Measurements from ENCODE around the gene KLHL7. TPM values are rescaled to one million over a fixed set of nuclear protein-coding genes. Genes with fewer than 3 reads are reported as not detected.
"Not testable (repeated sequence)": the region's sequence is repeated elsewhere in the genome, so short reads cannot be mapped to it uniquely, and the experiment has no call there.

Gene KLHL7
- total and polyA plus RNA-seq, 7 donors = 10.6 to 18.0 (median 13.6) TPM

DNA sequence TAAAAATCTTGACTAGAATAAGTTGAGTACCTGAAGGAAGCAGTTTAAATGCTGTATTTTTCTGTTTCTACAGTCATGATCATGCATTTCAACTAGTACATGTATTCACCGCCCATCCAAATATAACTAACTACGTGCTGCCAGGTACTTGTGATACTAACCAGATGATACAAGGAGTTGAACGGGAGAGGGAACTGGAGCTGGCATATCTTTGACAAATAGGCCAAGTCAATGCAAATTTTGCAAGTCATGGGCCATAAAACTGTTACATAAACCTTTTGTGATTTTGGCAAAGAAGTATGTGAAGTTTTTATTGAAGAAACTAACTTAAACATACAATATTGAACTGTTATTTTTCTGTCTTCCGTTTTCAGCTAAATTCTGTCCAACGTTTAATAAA, 90.7 kb downstream of the KLHL7 start:
- Histone ChIP-seq H3K27ac (no peak overlapping the region), H3K9me3 (no peaks in the 10 kb centered on the region), H3K4me3 (no peak overlapping the region), H3K27me3 (ENCODE audit: insufficient read depth in 3 of 3, low read length in 2 of 3) (no peaks in the 10 kb centered on the region), H3K36me3 (ENCODE audit: insufficient read depth in 1 of 2, low read depth in 1 of 2) (peaks cover 4 to 71% of the 10 kb centered on the region in 2 donors), H3K4me1 (no peaks in the 10 kb centered on the region)
- TF ChIP-seq, protein P1, sequence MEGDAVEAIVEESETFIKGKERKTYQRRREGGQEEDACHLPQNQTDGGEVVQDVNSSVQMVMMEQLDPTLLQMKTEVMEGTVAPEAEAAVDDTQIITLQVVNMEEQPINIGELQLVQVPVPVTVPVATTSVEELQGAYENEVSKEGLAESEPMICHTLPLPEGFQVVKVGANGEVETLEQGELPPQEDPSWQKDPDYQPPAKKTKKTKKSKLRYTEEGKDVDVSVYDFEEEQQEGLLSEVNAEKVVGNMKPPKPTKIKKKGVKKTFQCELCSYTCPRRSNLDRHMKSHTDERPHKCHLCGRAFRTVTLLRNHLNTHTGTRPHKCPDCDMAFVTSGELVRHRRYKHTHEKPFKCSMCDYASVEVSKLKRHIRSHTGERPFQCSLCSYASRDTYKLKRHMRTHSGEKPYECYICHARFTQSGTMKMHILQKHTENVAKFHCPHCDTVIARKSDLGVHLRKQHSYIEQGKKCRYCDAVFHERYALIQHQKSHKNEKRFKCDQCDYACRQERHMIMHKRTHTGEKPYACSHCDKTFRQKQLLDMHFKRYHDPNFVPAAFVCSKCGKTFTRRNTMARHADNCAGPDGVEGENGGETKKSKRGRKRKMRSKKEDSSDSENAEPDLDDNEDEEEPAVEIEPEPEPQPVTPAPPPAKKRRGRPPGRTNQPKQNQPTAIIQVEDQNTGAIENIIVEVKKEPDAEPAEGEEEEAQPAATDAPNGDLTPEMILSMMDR (IDR thresholded peaks at IDR 0.05) = no peak
- ATAC-seq (peak in 1 of 4 donors; percentile 58), DNase-seq (no peak)
- 60 to 68% (median 61%) methylated on average over 5 of the region's 5 CpGs for WGBS, 3 donors
- intact Hi-C loops (cut with DNase I) = no loop called here

DNA sequence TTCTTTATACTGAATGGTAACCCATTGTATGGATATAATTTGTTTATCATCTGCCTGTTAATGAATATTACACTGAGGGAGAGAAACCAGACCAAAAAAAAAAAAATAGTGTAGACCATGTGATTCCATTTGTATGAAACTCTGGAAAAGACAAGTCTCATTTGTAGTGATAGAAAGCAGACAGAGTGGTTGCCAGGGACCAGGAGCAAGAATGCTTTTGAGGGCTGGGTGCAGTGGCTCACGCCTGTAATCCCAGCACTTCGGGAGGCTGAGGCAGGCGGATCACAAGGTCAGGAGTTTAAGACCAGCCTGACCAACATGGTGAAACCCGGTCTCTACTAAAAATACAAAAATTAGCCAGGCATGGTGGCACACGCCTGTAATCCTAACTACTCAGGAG, 92.2 kb downstream of the KLHL7 start:
- intact Hi-C loops (cut with DNase I); H3K27ac ChIP-seq; H3K9me3 ChIP-seq; ATAC-seq; H3K4me3 ChIP-seq; DNase-seq; H3K4me1 ChIP-seq; H3K27me3 ChIP-seq (ENCODE audit: insufficient read depth in 3 of 3, low read length in 2 of 3): not testable (repeated sequence)
- 90 to 97% (median 96%) methylated on average over 5 of the region's 5 CpGs for WGBS, 3 donors
- H3K36me3 ChIP-seq (ENCODE audit: insufficient read depth in 1 of 2, low read depth in 1 of 2) = peaks cover 4 to 66% of the 10 kb centered on the region in 2 donors

DNA sequence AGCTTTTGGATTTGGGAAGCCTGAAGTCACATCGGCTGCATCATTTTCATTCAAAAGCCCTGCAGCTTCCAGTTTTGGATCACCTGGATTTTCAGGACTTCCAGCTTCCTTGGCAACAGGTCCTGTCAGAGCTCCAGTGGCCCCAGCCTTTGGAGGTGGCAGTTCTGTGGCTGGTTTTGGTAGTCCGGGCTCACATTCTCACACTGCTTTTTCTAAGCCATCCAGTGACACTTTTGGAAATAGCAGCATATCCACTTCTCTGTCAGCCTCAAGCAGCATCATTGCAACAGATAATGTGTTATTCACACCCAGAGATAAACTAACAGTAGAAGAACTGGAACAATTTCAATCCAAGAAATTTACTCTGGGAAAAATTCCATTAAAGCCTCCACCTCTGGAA, 94.7 kb downstream of the KLHL7 start:
- ATAC-seq = no peak
- WGBS, 3 donors = 78 to 92% (median 88%) methylated on average over 2 of the region's 2 CpGs

DNA sequence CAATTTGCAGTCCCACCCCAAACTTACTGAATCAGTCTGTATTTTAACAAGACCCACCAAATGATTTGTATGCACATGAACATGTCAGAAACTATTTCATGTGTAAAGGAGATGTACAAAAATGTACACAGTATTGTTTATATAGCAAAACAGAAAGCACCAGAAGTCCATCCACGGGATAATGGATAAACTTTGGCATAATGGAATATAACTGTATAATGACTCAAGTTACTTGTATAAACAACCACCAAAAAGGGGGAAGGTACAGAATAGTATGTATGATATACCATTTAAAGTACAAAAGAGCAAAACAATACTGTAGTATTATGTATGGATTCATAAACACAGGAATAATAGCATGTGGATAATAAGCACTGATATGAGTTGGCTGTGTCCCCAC, 98.7 kb downstream of the KLHL7 start:
- WGBS, 3 donors = 91 to 97% (median 95%) methylated on average over 1 of the region's 1 CpG
- ATAC-seq (no peak), DNase-seq (no peak)
- no peaks in the 10 kb centered on the region for H3K9me3 ChIP-seq
- intact Hi-C loops (cut with DNase I) = no loop called here
- H3K27ac ChIP-seq = no peak overlapping the region
- peaks cover 2 to 30% of the 10 kb centered on the region in 2 donors for H3K36me3 ChIP-seq (ENCODE audit: insufficient read depth in 1 of 2, low read depth in 1 of 2)
- no peaks in the 10 kb centered on the region for H3K4me1 ChIP-seq
- TF ChIP-seq, protein P1 (IDR thresholded peaks at IDR 0.05) = no peak
- H3K27me3 ChIP-seq (ENCODE audit: insufficient read depth in 3 of 3, low read length in 2 of 3) = no peaks in the 10 kb centered on the region
- no peak overlapping the region for H3K4me3 ChIP-seq

More for the DNA sequence above, 94.7 kb downstream of the KLHL7 start:
- Histone ChIP-seq H3K27ac (no peak overlapping the region), H3K9me3 (no peaks in the 10 kb centered on the region), H3K27me3 (ENCODE audit: insufficient read depth in 3 of 3, low read length in 2 of 3) (no peaks in the 10 kb centered on the region), H3K4me3 (no peak overlapping the region), H3K36me3 (ENCODE audit: insufficient read depth in 1 of 2, low read depth in 1 of 2) (peaks cover 4 to 48% of the 10 kb centered on the region in 2 donors), H3K4me1 (no peaks in the 10 kb centered on the region)
- intact Hi-C loops (cut with DNase I) = no loop called here
- TF ChIP-seq, protein P1 (IDR thresholded peaks at IDR 0.05) = no peak
- DNase-seq = no peak

DNA sequence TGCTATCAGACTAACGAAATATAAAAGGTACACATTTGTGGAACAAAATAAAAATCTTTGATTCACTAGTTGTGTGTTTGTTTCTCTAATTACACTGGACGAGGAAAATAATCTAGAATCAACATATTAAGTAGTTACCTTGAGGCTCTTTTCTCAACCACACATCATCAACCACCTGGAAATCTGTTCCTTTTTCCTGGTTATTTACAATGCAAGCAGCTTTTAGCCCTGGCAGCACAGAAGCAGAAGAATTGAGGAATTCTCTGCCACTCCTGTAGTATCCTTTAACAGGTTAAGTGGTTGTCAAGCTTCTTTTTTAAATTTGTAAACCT, 100.0 kb downstream of the KLHL7 start:
- 89 to 94% (median 92%) methylated on average over 2 of the region's 2 CpGs for WGBS, 3 donors
- no peaks in the 10 kb centered on the region for H3K27me3 ChIP-seq (ENCODE audit: insufficient read depth in 3 of 3, low read length in 2 of 3)
- no peak overlapping the region for H3K27ac ChIP-seq
- H3K4me1 ChIP-seq = no peaks in the 10 kb centered on the region
- H3K4me3 ChIP-seq = peak overlapping the region; percentile 49
- DNase-seq = no peak
- ATAC-seq = no peak
- H3K36me3 ChIP-seq (ENCODE audit: insufficient read depth in 1 of 2, low read depth in 1 of 2) = peaks cover 0 to 17% of the 10 kb centered on the region in 2 donors
- no peaks in the 10 kb centered on the region for H3K9me3 ChIP-seq
- intact Hi-C loops (cut with DNase I) = no loop called here
- TF ChIP-seq, protein P1 (IDR thresholded peaks at IDR 0.05) = no peak

Data from psoas muscle (tissue), 8 donors.